Right lobe of liver (tissue), 4 donors: ENCODE measurements around the gene RPLP2.

ENCODE experiments used
- POLR2A ChIP-seq: fragments of 450-650 bp; IDR thresholded peaks from one replicate; pipeline ENCODE4 v1.6.1; 2017; ENCODE audit warnings: antibody characterized with exemption, mild to moderate bottlenecking
- TF ChIP-seq, protein P1 (sequence below), 4 donors: fragments of 200-600 bp in 3 of 4; fragments of 450-650 bp in 1 of 4; IDR thresholded peaks; one replicate each; pipeline versions ENCODE4 v1.5.1 to v1.8.0; 2016 to 2022; ENCODE audit warnings: antibody characterized with exemption in 4 of 4, mild to moderate bottlenecking in 2 of 4
- donor health status: DM: no; HTN: no; CAD: no.
- donor health status: DM: no; HTN: no; CAD: no.
- donor health status: DM: no; HTN: yes; CAD: no.

DNA sequence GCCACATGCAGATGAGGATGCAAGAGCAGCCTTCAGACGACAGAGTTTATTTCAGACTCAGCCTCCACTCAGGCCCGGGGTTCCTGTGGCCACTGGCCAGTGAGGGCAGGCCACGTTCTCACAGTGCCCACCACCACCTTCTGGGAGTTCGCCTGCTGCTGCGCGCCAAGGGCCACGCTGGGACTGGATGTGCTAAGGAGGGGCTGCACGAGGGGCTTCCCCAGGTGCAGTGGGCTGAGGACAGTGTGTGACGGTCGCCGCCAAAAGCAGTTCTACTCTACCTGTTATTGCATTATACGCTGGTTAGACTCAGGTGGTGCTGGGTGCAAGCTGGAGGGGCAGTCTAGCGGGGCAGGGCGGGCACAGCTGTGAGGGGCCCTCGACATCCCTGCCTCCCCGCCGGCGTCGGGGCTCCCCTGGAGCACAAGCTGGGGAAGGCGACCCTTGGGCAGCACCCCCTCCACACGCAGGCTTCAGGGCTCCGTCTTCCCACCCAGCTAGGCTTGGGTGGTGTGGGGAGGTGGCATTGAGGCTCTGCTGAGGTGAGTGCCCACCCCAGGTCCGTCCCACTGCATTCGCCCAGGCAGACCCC, 22.6 kb upstream of the RPLP2 start:
- TF ChIP-seq, protein P1, sequence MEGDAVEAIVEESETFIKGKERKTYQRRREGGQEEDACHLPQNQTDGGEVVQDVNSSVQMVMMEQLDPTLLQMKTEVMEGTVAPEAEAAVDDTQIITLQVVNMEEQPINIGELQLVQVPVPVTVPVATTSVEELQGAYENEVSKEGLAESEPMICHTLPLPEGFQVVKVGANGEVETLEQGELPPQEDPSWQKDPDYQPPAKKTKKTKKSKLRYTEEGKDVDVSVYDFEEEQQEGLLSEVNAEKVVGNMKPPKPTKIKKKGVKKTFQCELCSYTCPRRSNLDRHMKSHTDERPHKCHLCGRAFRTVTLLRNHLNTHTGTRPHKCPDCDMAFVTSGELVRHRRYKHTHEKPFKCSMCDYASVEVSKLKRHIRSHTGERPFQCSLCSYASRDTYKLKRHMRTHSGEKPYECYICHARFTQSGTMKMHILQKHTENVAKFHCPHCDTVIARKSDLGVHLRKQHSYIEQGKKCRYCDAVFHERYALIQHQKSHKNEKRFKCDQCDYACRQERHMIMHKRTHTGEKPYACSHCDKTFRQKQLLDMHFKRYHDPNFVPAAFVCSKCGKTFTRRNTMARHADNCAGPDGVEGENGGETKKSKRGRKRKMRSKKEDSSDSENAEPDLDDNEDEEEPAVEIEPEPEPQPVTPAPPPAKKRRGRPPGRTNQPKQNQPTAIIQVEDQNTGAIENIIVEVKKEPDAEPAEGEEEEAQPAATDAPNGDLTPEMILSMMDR (IDR thresholded peaks at IDR 0.05), result no peak
- TF ChIP-seq POLR2A, result no peak
